ENCODE measurements around the gene ARHGAP26. TPM values are rescaled to one million over a fixed set of nuclear protein-coding genes. Genes with fewer than 3 reads are reported as not detected.
"Not testable (repeated sequence)": the region's sequence is repeated elsewhere in the genome, so short reads cannot be mapped to it uniquely, and the experiment has no call there.

ARHGAP26 gene
- total RNA-seq, 1 donor from 2014 or later = 20.1 TPM

DNA sequence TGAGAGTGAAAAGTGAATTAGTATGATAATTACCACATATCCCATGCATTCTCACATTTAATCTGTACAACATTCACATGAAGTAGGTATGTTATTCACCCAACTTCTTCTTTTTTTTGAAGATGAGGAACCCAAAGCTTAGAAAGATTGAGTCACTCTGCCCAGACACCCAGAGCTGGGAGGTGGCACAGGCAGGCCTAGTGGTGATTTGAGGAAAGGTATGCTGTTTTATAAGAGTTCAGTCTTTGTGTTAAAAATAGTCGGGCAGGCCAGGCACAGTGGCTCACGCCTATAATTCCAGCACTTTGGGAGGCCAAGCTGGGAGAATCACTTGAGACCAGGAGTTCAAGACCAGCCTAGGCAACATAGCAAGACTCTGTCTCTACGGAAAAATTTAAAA lies 348.0 kb downstream of the ARHGAP26 start:
- H3K27me3 Mint-ChIP-seq (ENCODE audit: unreplicated experiment) = no peaks in the 10 kb centered on the region
- TF ChIP-seq, protein P1, sequence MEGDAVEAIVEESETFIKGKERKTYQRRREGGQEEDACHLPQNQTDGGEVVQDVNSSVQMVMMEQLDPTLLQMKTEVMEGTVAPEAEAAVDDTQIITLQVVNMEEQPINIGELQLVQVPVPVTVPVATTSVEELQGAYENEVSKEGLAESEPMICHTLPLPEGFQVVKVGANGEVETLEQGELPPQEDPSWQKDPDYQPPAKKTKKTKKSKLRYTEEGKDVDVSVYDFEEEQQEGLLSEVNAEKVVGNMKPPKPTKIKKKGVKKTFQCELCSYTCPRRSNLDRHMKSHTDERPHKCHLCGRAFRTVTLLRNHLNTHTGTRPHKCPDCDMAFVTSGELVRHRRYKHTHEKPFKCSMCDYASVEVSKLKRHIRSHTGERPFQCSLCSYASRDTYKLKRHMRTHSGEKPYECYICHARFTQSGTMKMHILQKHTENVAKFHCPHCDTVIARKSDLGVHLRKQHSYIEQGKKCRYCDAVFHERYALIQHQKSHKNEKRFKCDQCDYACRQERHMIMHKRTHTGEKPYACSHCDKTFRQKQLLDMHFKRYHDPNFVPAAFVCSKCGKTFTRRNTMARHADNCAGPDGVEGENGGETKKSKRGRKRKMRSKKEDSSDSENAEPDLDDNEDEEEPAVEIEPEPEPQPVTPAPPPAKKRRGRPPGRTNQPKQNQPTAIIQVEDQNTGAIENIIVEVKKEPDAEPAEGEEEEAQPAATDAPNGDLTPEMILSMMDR (IDR thresholded peaks at IDR 0.05; ENCODE audit: partially characterized antibody, unreplicated experiment) = no peak
- H3K9me3 Mint-ChIP-seq (ENCODE audit: unreplicated experiment) = no peaks in the 10 kb centered on the region
- H3K4me3 Mint-ChIP-seq (ENCODE audit: unreplicated experiment) = no peak overlapping the region
- H3K36me3 Mint-ChIP-seq (ENCODE audit: unreplicated experiment) = no peaks in the 10 kb centered on the region
- peaks cover 12% of the 10 kb centered on the region for H3K4me1 Mint-ChIP-seq (ENCODE audit: low read depth, unreplicated experiment)
- DNase-seq = no peak
- no peak overlapping the region for H3K27ac Mint-ChIP-seq (ENCODE audit: unreplicated experiment)

DNA sequence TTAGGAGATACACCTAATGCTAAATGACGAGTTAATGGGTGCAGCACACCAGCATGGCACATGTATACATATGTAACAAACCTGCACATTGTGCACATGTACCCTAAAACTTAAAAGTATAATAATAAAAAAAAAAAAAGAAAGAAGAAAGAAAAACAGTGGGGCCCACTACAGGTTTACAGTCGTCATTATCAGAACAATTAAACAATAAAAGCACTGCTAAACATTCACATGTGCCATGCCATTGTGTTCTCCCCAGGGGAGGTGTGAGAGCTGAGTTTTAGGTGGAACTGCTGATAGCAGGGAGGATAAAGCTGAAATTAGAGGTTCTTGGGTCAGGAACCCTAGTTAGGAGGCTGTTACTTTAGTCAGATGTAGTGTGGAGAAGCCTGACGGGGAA lies 348.6 kb downstream of the ARHGAP26 start:
- H3K27ac Mint-ChIP-seq (ENCODE audit: unreplicated experiment); H3K9me3 Mint-ChIP-seq (ENCODE audit: unreplicated experiment); H3K27me3 Mint-ChIP-seq (ENCODE audit: unreplicated experiment): not testable (repeated sequence)

DNA sequence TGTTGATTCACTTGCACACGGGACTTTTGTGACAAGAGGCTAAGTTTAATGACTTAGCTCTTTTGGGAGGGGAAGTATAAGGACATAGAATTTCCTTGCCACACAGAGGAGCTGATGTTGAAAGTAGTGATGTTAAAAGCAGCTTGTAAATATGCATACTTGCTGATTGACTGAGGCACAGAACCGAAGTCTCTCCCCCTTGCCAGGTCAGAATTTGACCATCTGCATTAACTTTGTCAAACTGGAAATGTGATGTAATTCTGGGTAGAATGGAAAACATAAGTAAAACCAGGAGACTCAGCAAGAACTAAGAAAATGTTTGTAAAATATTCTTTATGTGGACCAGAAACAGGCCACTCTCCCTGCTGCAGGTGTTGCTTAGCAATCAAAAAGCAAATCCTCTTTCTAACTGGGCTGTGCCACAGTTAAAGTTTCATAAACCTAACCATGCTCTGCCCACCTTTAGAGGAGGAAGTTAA lies 349.2 kb downstream of the ARHGAP26 start:
- Mint-ChIP-seq H3K4me1 (ENCODE audit: low read depth, unreplicated experiment) (peaks cover 12% of the 10 kb centered on the region), H3K4me3 (ENCODE audit: unreplicated experiment) (no peak overlapping the region), H3K27ac (ENCODE audit: unreplicated experiment) (no peak overlapping the region), H3K27me3 (ENCODE audit: unreplicated experiment) (no peaks in the 10 kb centered on the region), H3K36me3 (ENCODE audit: unreplicated experiment) (no peaks in the 10 kb centered on the region), H3K9me3 (ENCODE audit: unreplicated experiment) (no peaks in the 10 kb centered on the region)
- TF ChIP-seq, protein P1 (IDR thresholded peaks at IDR 0.05; ENCODE audit: partially characterized antibody, unreplicated experiment) = no peak
- DNase-seq = no peak

More for the DNA sequence above, 348.6 kb downstream of the ARHGAP26 start:
- peaks cover 12% of the 10 kb centered on the region for H3K4me1 Mint-ChIP-seq (ENCODE audit: low read depth, unreplicated experiment)
- H3K36me3 Mint-ChIP-seq (ENCODE audit: unreplicated experiment); DNase-seq; H3K4me3 Mint-ChIP-seq (ENCODE audit: unreplicated experiment): not testable (repeated sequence)

DNA sequence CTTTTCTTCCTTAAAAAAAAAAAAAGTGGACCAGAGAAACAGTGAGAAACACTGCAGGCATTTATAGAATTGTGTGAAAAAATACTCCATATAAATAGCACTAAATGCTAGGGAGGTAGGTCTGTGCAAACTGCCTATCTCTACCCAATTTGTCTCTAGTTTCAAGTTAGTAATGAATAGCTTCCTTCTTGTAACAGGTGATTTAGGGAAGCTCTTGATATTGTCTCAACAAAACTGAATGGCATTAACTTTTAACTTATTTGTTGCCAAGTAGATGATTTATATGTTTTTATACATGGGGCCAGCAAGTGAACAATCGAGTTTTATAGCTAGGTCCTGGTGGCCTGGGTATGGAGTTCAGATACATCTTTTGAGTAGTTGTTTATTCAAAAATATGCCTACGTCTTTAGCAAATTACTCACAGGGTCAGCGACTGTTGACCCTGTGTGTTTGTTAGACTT lies 349.7 kb downstream of the ARHGAP26 start:
- Mint-ChIP-seq H3K4me3 (ENCODE audit: unreplicated experiment) (no peak overlapping the region), H3K27ac (ENCODE audit: unreplicated experiment) (no peak overlapping the region), H3K4me1 (ENCODE audit: low read depth, unreplicated experiment) (peaks cover 12% of the 10 kb centered on the region), H3K36me3 (ENCODE audit: unreplicated experiment) (no peaks in the 10 kb centered on the region), H3K27me3 (ENCODE audit: unreplicated experiment) (no peaks in the 10 kb centered on the region), H3K9me3 (ENCODE audit: unreplicated experiment) (no peaks in the 10 kb centered on the region)
- no peak for DNase-seq
- TF ChIP-seq, protein P1 (IDR thresholded peaks at IDR 0.05; ENCODE audit: partially characterized antibody, unreplicated experiment) = no peak

DNA sequence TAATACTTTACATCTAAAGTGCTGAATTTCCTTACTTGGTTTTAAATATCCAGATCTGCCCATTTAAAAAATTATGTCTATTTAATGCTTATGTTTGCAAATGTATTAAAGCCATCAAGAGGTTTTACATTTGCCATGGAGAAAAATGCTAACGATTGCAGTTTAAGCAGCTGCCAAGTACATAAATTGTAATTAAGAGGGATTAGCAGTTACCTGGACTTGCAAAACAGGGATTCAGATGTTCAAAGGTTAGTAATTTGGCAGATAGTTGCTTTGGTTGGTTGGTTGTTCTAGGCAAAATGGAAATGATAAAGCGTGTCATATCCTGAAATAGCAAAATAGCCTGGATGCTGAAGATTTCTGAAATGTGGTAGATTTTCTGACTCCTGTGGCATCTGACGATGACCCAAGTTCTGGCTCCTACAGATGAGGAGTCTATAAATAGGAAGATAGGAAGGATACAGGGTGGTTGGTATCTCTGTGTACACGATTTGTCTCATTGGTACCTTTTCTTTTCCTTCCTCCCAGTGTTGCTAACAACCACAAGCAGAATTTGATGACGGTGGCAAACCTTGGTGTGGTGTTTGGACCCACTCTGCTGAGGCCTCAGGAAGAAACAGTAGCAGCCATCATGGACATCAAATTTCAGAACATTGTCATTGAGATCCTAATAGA lies 350.4 kb downstream of the ARHGAP26 start:
- Mint-ChIP-seq H3K27ac (ENCODE audit: unreplicated experiment) (no peak overlapping the region), H3K9me3 (ENCODE audit: unreplicated experiment) (no peaks in the 10 kb centered on the region), H3K27me3 (ENCODE audit: unreplicated experiment) (no peaks in the 10 kb centered on the region), H3K4me1 (ENCODE audit: low read depth, unreplicated experiment) (peaks cover 14% of the 10 kb centered on the region), H3K36me3 (ENCODE audit: unreplicated experiment) (no peaks in the 10 kb centered on the region), H3K4me3 (ENCODE audit: unreplicated experiment) (no peak overlapping the region)
- DNase-seq = no peak
- TF ChIP-seq, protein P1 (IDR thresholded peaks at IDR 0.05; ENCODE audit: partially characterized antibody, unreplicated experiment) = no peak

All from glutamatergic neuron (in vitro differentiated cells).